Pancreas (tissue), 10 donors: Measurements from ENCODE around the gene IL11. TPM values are rescaled to one million over a fixed set of nuclear protein-coding genes. Genes with fewer than 3 reads are reported as not detected.
A peak's percentile ranks its signal among the peaks of the same experiment; 100 is the strongest.
"Not testable (repeated sequence)": the region's sequence is repeated elsewhere in the genome, so short reads cannot be mapped to it uniquely, and the experiment has no call there.

Source experiments
- ATAC-seq, 4 donors: fragments of 200-7000 bp; cut with Tn5 transposase; one replicate each; pipeline versions ENCODE4 v1.8.0 to v1.9.1; 2020; ENCODE audit warnings: mild to moderate bottlenecking in 4 of 4, moderate library complexity in 4 of 4
- DNase-seq, 6 donors: peaks; one replicate each; pipeline ENCODE4 v3.0.0-alpha.2; 2020
- FAIRE-seq: peaks from 2 replicates; lab custom pipeline; 2012; peaks lifted over from hg19 to GRCh38; lab: Jason Lieb, UNC
- H3K27ac ChIP-seq, 4 donors: fragments of 200-600 bp; sonication (generic); 1 replicate in 3 of 4; 2 replicates in 1 of 4; pipeline versions ENCODE4 v1.5.0 to v1.8.0; 2020
- H3K27me3 ChIP-seq, 4 donors: fragments of 200-600 bp; one replicate each; pipeline ENCODE4 v1.8.0; 2021
- H3K36me3 ChIP-seq, 3 donors: fragments of 200-600 bp; sonication (generic) in 1 of 3; one replicate each; pipeline versions ENCODE4 v1.5.0 to v1.8.0; 2020 to 2021
- H3K4me1 ChIP-seq, 3 donors: fragments of 200-600 bp; one replicate each; pipeline ENCODE4 v1.8.0; 2021
- H3K4me3 ChIP-seq, 4 donors: fragments of 200-600 bp; sonication (generic) in 2 of 4; one replicate each; pipeline versions ENCODE4 v1.5.0 to v1.8.0; 2020 to 2021
- H3K9me3 ChIP-seq, 4 donors: fragments of 200-600 bp; one replicate each; pipeline ENCODE4 v1.8.0; 2021
- WGBS, 2 donors: extraction: QIAGEN DNeasy Blood & Tissue Kit; methylation state at CpG; one replicate each; pipeline ENCODE4 v1.1.7; 2013; 5-methylcytosine and 5-hydroxymethylcytosine counted together
- intact Hi-C, 3 donors: fragments of 100-400 bp; cut with DNase I; formaldehyde crosslinking; loops; one replicate each; pipeline versions ENCODE4 v1.11.1 to v1.14.2; 2022
- polyA plus RNA-seq, 2 donors: library from polyadenylated mRNA; stranded (reverse); fragments of 200-250 nt; gene quantifications; one replicate each; pipeline ENCODE4 v1.2.3, GENCODE V29; 2013
- total RNA-seq, 6 donors: library from RNA; stranded (reverse); fragmentation: NEBNext Ultra II Directional in 4 of 6; extraction: Animal tissue kit (Norgen Biotek cat#: 25700) in 4 of 6; gene quantifications; one replicate each; pipeline versions ENCODE4 v1.2.1 to v1.2.4, GENCODE V29; 2021 to 2023
- TF ChIP-seq, protein P1 (sequence below), 4 donors: fragments of 200-600 bp; sonication (generic) in 3 of 4; IDR thresholded peaks; one replicate each; pipeline versions ENCODE4 v1.5.0 to v1.8.0; 2021; ENCODE audit warnings: antibody characterized with exemption in 4 of 4
- donor health status: healthy with polysubstance abuse.
- donor health status: DM: no; HTN: no; CAD: no; lungs with moderate emphysema.
- donor health status: DM: no; HTN: no; CAD: no.
- donor health status: control.
- donor health status: control.
- donor health status: Bipolar disorder and iron deficiency.
- donor health status: DM: yes; HTN: yes; CAD: no.
- donor health status: DM: no; HTN: no; CAD: no.
- donor health status: DM: no; HTN: no; CAD: no.
- donor health status: DM: yes; HTN: yes; CAD: no.

The IL11 gene
- total and polyA plus RNA-seq, 8 donors, result 0.16 to 0.41 (median 0.20) TPM; not detected in 3

DNA sequence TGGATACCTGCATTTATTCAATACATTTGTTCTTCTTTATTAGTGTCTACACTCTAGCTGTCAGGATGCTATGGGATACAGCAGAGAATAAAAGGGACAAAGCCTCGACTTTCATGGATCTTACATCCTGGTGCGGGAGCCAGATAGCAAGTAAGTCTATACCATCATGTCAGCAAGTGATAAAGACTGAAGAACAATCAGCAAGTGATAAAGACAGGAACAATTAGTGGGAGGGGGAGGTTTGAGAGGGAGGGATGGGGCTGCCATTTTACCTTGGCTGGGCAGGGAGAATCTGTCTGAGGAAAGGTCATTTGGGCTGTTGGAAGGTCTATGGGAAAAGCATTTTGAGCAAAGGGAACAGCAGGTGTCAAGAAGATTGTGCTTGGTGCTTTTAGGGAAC lies 39.9 kb upstream of the IL11 start:
- TF ChIP-seq, protein P1, sequence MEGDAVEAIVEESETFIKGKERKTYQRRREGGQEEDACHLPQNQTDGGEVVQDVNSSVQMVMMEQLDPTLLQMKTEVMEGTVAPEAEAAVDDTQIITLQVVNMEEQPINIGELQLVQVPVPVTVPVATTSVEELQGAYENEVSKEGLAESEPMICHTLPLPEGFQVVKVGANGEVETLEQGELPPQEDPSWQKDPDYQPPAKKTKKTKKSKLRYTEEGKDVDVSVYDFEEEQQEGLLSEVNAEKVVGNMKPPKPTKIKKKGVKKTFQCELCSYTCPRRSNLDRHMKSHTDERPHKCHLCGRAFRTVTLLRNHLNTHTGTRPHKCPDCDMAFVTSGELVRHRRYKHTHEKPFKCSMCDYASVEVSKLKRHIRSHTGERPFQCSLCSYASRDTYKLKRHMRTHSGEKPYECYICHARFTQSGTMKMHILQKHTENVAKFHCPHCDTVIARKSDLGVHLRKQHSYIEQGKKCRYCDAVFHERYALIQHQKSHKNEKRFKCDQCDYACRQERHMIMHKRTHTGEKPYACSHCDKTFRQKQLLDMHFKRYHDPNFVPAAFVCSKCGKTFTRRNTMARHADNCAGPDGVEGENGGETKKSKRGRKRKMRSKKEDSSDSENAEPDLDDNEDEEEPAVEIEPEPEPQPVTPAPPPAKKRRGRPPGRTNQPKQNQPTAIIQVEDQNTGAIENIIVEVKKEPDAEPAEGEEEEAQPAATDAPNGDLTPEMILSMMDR (IDR thresholded peaks at IDR 0.05), result no peak
- H3K27ac ChIP-seq, result no peak overlapping the region
- H3K4me1 ChIP-seq, result peaks cover 0 to 4% (median 0%) of the 10 kb centered on the region in 3 donors
- H3K27me3 ChIP-seq, result no peaks in the 10 kb centered on the region
- FAIRE-seq (no peak), ATAC-seq (no peak), DNase-seq (no peak)
- no peak overlapping the region for H3K4me3 ChIP-seq
- no peaks in the 10 kb centered on the region for H3K36me3 ChIP-seq
- intact Hi-C loops, result loop anchor here in 1 of 3 donors (10.0 kb wide), 1 partner anchor 265 kb away; the partner anchor contains the start of gene TNNT1
- no peaks in the 10 kb centered on the region for H3K9me3 ChIP-seq
- 91 to 92% methylated on average over 2 of the region's 2 CpGs for WGBS, 2 donors

DNA sequence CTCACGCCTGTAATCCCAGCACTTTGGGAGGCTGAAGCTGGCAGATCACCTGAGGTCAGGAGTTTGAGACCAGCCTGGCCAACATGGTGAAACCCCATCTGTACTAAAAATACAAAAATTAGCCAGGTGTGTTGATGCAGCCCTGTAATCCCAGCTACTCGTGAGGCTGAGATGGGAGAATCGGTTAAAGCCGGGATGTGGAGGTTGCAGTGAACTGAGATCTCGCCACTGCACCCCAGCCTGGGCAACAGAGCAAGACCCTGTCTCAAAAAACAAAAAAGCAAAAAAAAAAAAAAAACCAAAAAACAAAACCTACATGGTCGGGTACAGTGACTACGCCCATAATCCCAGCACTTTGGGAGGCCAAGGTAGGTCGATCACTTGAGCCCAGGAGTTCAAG lies 38.9 kb upstream of the IL11 start:
- not testable (repeated sequence) for H3K9me3 ChIP-seq, H3K27me3 ChIP-seq, ATAC-seq, H3K27ac ChIP-seq, H3K36me3 ChIP-seq, DNase-seq, H3K4me3 ChIP-seq, H3K4me1 ChIP-seq, FAIRE-seq
- intact Hi-C loops, result loop anchor here in 1 of 3 donors (10.0 kb wide), 1 partner anchor 114 kb away; no protein-coding TSS in a partner anchor
- 96% methylated on average over 8 of the region's 8 CpGs for WGBS, 2 donors

DNA sequence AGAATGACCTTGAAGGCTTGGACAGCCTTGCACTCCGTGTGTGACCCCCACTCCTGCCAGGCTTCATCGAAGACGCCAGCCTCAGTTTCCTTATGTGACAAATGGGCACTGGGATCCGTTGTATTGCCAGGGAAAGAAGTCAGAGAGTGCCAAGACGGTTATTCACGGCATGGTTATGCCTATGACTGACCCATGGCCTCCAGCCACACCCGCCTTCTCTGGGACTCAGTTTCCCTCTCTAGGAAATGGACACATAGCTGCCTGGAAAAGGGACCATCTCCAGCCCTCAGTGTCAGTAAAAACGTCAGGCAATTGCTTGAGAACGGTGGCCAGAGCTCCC lies 38.2 kb upstream of the IL11 start:
- peaks cover 0 to under 1% (median 0%) of the 10 kb centered on the region in 3 donors for H3K36me3 ChIP-seq
- DNase-seq (no peak), ATAC-seq (no peak), FAIRE-seq (no peak)
- peak overlapping the region; percentile 90 to 95 (median 94) for H3K27ac ChIP-seq
- 57 to 62% methylated on average over 9 of the region's 9 CpGs for WGBS, 2 donors
- H3K4me3 ChIP-seq, result peak overlapping the region in 3 of 4 donors; percentile 29 to 96 (median 64)
- TF ChIP-seq, protein P1 (IDR thresholded peaks at IDR 0.05), result no peak
- H3K27me3 ChIP-seq, result no peaks in the 10 kb centered on the region
- peaks cover 0 to 4% (median 0%) of the 10 kb centered on the region in 3 donors for H3K4me1 ChIP-seq
- intact Hi-C loops, result loop anchor here in 1 of 3 donors (10.0 kb wide), 1 partner anchor 114 kb away; no protein-coding TSS in a partner anchor
- no peaks in the 10 kb centered on the region for H3K9me3 ChIP-seq

DNA sequence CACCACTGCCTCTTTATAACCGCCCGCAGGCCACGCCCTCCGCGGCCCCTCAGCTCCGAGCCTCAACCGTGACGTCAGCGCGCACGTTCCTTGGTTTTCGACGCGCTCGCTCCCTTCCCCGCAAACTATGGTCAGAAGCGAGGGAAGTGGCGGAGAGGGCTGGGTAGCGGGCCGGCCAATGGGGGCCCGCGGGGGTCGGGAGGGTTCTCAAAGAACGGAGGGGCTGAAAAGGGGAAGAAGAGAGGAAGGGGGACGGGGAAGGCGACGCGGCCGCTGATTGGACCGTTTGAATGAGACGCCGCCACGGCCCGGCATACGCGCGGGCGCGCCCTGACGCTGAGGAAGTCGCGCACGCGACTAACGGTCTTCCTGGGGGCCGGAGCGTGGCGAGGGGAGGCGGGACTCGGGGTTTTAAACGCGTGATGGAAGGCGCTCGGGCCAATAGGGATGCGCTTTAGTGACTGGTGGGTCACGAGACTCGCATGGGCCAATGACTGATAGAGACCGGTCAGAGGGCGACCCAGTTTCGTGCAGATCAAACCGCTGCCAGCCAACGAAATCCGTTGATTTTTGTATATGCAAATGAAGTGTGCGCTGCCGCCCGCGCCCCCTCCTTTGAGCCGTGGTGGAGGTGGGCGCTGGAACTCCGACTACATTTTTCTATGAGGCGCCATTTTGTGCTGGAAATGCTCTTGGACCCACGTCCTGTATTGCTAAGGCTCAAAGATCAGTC lies 37.7 kb upstream of the IL11 start:
- ATAC-seq (peak; percentile 95 to 99 (median 96)), FAIRE-seq (peak; percentile 88), DNase-seq (peak; percentile 95 to 98 (median 97))
- Histone ChIP-seq H3K36me3 (peaks cover 0 to 6% (median 0%) of the 10 kb centered on the region in 3 donors), H3K27me3 (no peaks in the 10 kb centered on the region), H3K27ac (peak overlapping the region; percentile 90 to 95 (median 94)), H3K4me3 (peak overlapping the region; percentile 64 to 96 (median 74)), H3K4me1 (peaks cover 0 to 4% (median 0%) of the 10 kb centered on the region in 3 donors), H3K9me3 (no peaks in the 10 kb centered on the region)
- TF ChIP-seq, protein P1 (IDR thresholded peaks at IDR 0.05), result no peak
- intact Hi-C loops, result loop anchor here in 1 of 3 donors (10.0 kb wide), 1 partner anchor 113 kb away; no protein-coding TSS in a partner anchor
- 1% methylated on average over 65 to 72 of the region's 72 CpGs for WGBS, 2 donors

DNA sequence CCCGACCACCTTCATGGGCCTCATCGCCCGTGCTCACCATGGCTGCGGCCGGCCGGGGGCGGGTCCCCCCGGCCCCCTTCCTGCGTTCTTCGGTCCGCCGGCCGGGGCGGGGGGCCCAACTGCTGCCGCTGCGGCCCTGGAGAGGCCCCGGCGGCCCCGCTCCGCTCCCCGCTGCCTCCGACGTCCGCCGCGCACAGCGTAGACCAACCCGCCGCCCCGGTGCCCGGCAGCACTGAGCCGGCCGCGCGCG lies 37.2 kb upstream of the IL11 start, which contains the start of gene UBE2S:
Gene UBE2S, minus strand, starts transcription at position 239 of the 250 bp plus-strand sequence. Its CDS starts 199 bp downstream, at position 40.
- not testable (repeated sequence) for ATAC-seq, DNase-seq, FAIRE-seq, H3K36me3 ChIP-seq, H3K9me3 ChIP-seq, H3K27me3 ChIP-seq, H3K4me1 ChIP-seq
- Histone ChIP-seq H3K27ac (peak within 1 kb of the TSS; percentile 90 to 95 (median 94)), H3K4me3 (peak within 1 kb of the TSS; percentile 64 to 96 (median 74))
- intact Hi-C loops, result loop anchor here in 1 of 3 donors (10.0 kb wide), 1 partner anchor 113 kb away; no protein-coding TSS in a partner anchor
- 0 to 1% methylated on average over 23 to 36 of the region's 36 CpGs for WGBS, 2 donors
